NCI-H1105 (cell line): ENCODE results near the gene SLC9A9.
"Not testable (repeated sequence)": the region's sequence is repeated elsewhere in the genome, so short reads cannot be mapped to it uniquely, and the experiment has no call there.

Source experiments
- DNase-seq: peaks from one replicate; lab custom pipeline; 2025; lab: John Stamatoyannopoulos, UW

The SLC9A9 gene

GRCh38 chr3:143810166-143810952 is 37.9 kb downstream of the SLC9A9 start:
- DNase-seq: no peak

DNA sequence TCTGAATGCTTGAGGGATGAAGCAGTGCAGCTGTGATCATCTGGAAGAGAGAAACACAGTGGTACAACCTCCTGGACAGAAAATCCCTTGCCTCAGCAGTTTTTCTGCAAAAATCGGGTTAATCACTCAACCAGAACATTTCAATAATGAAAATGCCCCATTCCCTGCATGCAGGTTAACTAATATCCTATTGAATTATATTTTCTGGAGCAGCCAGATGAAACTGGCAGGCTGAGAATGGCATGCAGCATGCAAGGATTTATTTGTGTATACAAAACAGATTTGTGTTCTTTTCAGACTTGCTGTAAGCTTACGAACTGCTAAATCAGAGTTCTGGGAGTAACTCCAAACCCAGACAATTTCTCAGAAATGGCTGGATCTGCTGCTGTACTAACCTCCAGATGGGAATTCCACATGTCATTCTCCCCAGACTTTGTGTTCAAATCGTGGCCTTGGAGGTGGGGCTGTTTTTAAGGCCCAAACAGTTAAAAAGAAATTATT is 39.1 kb downstream of the SLC9A9 start:
- no peak for DNase-seq

GRCh38 chr3:143808030-143808429 is 40.2 kb downstream of the SLC9A9 start:
- DNase-seq: no peak

DNA sequence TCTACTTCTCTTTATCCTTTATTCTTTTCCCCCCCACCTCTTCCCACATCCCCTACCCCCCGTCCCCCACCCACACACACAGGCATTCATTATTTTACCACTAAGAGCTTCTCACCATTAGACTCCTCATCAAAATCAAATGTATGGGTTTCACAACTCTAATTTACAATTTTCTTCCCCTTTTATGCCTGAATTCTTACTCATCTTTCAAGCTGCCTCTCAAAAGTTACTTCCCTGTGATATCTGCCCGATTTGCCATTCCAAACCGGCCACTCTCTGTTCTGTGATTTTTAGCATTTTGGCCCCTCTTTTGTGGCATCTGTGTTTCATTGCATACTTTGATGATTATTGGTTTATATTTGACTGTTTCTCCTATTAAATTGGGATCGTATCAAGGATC is 42.2 kb downstream of the SLC9A9 start:
- no peak for DNase-seq

DNA sequence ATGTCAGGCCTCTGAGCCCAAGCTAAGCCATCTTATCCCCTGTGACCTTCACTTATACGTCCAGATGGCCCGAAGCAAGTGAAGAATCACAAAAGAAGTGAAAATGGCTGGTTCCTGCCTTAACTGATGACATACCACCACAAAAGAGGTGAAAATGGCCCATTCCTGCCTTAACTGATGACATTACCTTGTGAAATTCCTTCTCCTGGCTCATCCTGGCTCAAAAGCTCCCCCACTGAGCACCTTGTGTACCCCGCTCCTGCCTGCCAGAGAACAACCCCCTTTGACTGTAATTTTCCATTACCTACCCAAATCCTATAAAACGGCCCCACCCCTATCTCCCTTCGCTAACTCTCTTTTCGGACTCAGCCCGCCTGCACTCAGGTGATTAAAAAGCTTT is 42.8 kb downstream of the SLC9A9 start:
- DNase-seq: not testable (repeated sequence)

DNA sequence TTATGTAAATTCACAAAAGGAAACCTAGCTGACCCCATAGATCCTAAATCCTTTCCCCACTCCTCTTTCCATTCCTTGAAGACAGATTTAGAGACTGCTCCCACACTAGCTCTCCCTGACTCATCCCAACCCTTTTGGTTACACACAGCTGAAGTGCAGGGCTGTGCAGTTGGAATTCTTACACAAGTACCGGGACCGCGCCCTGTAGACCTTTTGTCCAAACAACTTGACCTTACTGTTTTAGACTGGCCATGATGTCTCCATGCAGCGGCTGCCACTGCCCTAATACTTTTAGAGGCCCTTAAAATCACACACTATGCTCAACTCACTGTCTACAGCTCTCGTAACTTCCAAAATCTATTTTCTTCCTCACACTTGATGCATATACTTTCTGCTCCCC is 47.2 kb downstream of the SLC9A9 start:
- not testable (repeated sequence) for DNase-seq

DNA sequence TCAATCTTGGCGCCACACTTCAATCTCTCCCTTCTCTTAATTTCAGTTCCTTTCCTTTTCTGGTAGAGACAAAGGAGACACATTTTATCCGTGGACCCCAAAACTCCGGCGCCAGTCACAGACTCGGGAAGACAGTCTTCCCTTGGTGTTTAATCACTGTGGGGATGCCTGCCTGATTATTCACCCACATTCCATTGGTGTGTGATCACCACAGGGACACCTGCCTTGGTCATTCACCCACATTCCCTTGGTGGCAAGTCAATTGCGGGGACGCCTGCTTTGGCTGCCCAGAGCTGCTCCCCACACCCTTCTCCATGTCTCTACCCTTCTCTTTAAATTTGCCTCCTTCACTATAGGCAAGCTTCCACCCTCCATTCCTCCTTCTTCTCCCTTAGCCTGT is 50.1 kb downstream of the SLC9A9 start:
- DNase-seq: not testable (repeated sequence)

DNA sequence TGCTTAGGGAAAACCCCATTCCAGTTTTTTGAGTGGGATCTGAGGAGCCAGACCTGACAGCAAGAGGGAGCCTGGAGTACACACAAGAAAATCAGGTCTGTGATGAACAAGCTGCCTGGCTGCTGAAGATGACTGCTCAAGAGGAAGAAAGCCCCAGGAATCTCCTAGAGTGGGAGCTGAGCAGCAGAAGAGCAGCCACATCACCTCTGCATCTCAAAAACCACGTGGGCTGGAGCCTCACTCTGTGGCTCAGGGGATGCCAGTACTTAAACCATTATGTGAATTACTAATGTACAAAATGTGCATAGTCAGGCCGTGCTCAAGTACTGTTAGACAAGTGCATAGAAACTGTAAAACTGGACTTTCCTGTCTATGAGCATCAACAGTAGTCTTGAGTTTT is 52.4 kb downstream of the SLC9A9 start:
- DNase-seq: no peak

GRCh38 chr3:143794793-143795462 is 53.3 kb downstream of the SLC9A9 start:
- no peak for DNase-seq

GRCh38 chr3:143793971-143794370 is 54.3 kb downstream of the SLC9A9 start:
- no peak for DNase-seq

DNA sequence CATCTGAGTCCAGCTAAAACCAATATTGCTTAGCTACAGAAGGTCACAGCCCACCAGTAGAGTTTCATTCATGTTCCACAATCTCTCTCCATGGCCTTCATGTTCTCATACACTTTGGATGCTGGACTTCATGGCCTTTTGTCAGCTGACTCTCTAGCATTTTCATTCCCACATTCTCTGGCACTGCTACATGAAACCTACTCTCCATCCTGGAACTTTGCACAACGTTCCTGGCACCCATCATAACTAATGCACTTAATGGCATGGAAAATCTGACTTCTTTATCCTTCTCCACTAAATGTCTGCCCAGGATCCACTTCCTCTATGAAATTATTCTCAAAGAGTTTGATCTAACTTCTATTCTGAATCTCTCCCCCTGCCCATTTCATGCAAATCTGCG is 56.9 kb downstream of the SLC9A9 start:
- DNase-seq: no peak

DNA sequence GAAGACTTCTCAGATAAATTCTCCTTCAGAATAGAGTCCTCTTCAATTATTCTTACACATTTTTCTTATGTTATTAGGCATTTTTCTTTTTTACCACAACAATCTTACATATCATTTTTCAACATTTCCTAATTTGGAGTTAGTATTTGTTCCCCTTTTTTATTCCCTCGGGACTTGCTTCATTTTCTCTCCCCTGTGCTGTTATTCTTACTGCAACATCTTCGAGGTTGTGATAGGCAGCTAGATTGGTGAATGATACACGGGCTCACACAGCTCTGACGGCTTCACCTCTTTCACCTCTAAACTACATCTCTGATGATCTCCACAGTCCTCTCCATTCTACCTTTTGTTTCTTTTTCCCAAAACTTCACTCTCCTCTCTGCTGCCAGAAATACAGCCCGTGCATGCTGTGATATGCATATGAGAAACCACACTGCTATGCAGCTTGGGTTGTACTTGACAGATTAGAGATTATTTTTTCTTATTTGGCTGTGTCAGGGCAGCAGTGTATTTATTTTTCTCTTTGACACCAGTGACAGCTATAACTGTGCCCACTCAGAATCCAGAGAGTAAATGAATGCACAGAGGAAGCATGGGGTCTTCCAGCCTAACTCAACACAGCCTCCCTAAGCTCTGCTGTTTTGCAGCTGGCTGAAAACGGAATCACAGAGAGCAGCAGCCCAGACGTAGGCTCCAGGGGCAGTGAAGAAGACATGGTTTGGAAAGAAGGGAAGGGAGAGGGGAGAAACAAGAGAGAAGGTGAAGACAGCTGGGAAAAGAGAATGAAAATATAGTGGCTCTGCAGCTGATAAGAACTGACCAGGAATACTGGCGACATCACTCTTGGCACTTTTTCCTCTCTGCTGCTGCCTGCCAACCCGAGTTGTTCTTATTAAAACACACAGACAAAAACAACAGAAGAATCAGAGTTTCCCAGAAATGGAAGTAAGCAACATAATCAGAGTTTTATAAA is 61.8 kb downstream of the SLC9A9 start:
- DNase-seq: no peak

DNA sequence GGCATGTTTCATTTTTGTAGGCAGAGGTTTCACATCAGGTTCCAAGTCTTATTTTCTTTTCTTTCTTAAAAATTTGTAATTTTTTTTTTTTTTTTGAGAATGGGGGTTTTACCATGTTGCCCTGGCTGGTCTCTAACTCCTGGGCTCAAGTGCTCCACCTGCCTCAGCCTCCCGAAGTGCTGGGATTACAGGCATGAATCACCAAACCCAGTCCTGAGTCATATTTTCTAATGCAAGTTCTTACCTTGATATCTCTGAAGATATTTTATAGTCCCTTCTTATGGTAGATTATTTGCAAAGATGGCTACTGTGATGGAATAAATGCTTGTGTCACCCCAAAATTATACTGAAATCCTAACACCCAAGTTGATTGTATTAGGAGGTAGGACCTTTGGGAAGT is 63.8 kb downstream of the SLC9A9 start:
- no peak for DNase-seq

DNA sequence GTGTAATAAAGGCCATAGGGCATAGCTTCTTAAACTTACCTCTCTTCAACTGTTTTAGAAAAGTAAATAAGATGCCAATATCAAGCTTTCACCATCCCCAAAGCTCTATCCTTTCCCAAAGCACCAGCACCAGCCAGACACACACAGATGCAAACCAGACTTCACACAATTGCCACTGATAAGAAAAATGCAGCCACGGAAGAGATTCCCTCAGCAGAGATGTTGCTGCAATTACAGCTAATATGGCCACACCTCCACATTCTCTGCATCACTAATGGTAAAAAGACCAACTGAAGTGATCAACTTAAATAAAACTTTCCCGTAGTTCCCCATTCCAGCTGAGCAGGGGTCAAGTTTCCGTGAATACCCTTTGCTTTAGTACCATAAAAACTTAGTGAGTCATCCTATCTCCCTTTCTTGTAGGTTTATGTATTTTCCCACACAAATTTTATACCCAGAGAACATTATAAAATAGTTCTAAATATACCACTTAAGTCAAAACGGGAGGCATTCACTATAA is 64.4 kb downstream of the SLC9A9 start:
- DNase-seq: no peak

DNA sequence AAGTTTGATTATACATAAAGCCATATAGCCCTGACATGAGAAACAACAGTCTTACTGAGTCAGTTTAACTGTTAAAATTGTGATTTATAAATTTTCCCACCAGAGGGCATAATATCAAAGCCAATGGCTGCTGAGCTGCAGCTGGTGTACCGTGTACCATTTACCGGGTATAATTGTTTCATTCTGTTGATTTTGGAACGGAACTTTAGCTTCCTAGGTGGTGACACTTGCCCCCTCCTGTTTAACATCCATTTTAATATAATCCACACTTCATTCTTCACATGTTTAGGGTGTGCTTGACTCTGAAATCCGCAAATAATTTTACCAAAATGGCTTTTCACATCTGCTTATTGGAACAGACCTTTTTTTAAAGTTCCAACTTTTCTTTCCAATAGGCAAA is 72.8 kb downstream of the SLC9A9 start:
- peak; percentile 63 for DNase-seq

- DNase-seq: no peak
Measured at GRCh38 chr3:143771939-143772338, 76.3 kb downstream of the SLC9A9 start.

GRCh38 chr3:143771258-143771657 is 77.0 kb downstream of the SLC9A9 start:
- DNase-seq: no peak

- DNase-seq: no peak
Measured at GRCh38 chr3:143770391-143770790, 77.9 kb downstream of the SLC9A9 start.

GRCh38 chr3:143769616-143770015 is 78.7 kb downstream of the SLC9A9 start:
- no peak for DNase-seq

DNA sequence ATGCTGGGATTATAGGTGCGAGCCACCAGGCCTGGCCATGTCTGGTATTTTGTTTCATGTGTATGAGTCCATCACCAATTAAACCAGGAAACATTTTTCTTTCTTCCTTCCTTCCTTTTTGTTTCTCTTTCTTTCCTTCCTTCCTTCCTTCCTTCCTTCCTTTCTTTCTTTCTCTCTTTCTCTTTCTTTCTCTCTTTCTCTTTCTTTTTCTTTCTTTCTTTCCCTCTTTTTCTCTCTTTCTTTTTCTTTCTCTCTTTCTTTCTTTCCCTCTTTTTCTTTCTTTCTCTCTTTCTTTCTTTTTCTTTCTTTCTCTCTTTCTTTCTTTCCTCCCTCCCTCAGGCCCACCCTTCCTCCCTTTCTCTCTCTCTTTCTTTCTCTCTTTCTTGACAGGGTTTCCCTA is 83.4 kb downstream of the SLC9A9 start:
- no peak for DNase-seq

GRCh38 chr3:143763564-143764162 is 84.6 kb downstream of the SLC9A9 start:
- DNase-seq: peak; percentile 15

GRCh38 chr3:143757691-143758090 is 90.6 kb downstream of the SLC9A9 start:
- no peak for DNase-seq
